Endothelial cell of umbilical vein (primary cell): ENCODE data around the gene KCNMB2. TPM values are rescaled to one million over a fixed set of nuclear protein-coding genes. Genes with fewer than 3 reads are reported as not detected.

Experiments
- BruUV-seq: library from RNA; stranded (reverse); fragments of 400-500 nt; replicated peaks from 2 replicates; lab custom pipeline; 2021; lab: Mats Ljungman, UMichigan
- CTCF ChIA-PET: fragments of 300-600, 350-600 bp; sonication (Branson Sonifier 250); formaldehyde crosslinking; loops from one replicate; lab custom pipeline; 2021; ENCODE audit warnings: antibody characterized with exemption, inconsistent platforms; lab: Charles Lee
- POLR2A ChIA-PET: fragments of 300-600, 350-600 bp; sonication (Branson Sonifier 250); formaldehyde crosslinking; loops from one replicate; lab custom pipeline; 2021; ENCODE audit warnings: antibody characterized with exemption, inconsistent platforms; lab: Charles Lee
- DNase-seq: peaks from one replicate; pipeline ENCODE4 v3.0.0-alpha.2; 2011; ENCODE audit warnings: low read depth, low spot score
- FAIRE-seq: peaks from 2 replicates; lab custom pipeline; 2011; peaks lifted over from hg19 to GRCh38; lab: Jason Lieb, UNC
- H2AFZ ChIP-seq: 2 replicates; pipeline ENCODE4 v1.6.0; 2012; ENCODE audit warnings: low read depth, low read length, control low read depth, inconsistent platforms
- H3K27ac ChIP-seq: 2 replicates; pipeline ENCODE4 v1.5.1; 2011; ENCODE audit warnings: low read depth, mild to moderate bottlenecking, control low read depth, low read length, moderate library complexity; ENCODE audit not compliant: insufficient read depth
- H3K27me3 ChIP-seq, 2 experiments: 2 replicates each; pipeline versions ENCODE4 v1.6.0 to v1.6.1; 2011; ENCODE audit warnings: low read length in 2 of 2, mixed read lengths in 1 of 2; ENCODE audit not compliant: control insufficient read depth in 2 of 2, insufficient read depth in 2 of 2
- H3K36me3 ChIP-seq, 2 experiments: 2 replicates in 1 of 2; 3 replicates in 1 of 2; pipeline ENCODE4 v1.5.1; 2011; ENCODE audit warnings: low read length in 2 of 2, mild to moderate bottlenecking in 1 of 2, moderate library complexity in 1 of 2; ENCODE audit not compliant: control insufficient read depth in 2 of 2, insufficient read depth in 2 of 2; ENCODE audit errors: extremely low read depth in 1 of 2
- H3K4me1 ChIP-seq: 3 replicates; pipeline ENCODE4 v1.5.1; 2011; ENCODE audit warnings: mild to moderate bottlenecking, low read length; ENCODE audit not compliant: control insufficient read depth, insufficient read depth; ENCODE audit errors: extremely low read depth
- H3K4me2 ChIP-seq: 2 replicates; pipeline ENCODE4 v1.6.1; 2011; ENCODE audit warnings: low read length, control low read depth, mixed read lengths; ENCODE audit not compliant: insufficient read depth
- H3K4me3 ChIP-seq, 3 experiments: fragments of 200-600 bp in 1 of 3; sonication (generic), shearing (Covaris generic) in 1 of 3; replicated peaks in 1 of 3; 2 replicates each; pipeline ENCODE4 v1.5.1; 2011 to 2016; ENCODE audit warnings: control low read depth in 3 of 3, low read length in 3 of 3, mild to moderate bottlenecking in 2 of 3, inconsistent platforms in 1 of 3, low read depth in 1 of 3, moderate library complexity in 1 of 3; ENCODE audit not compliant: insufficient read depth in 1 of 3
- H3K79me2 ChIP-seq: 2 replicates; pipeline ENCODE4 v1.6.0; 2012; ENCODE audit warnings: low read length, inconsistent platforms; ENCODE audit not compliant: control insufficient read depth, insufficient read depth
- H3K9ac ChIP-seq: replicated peaks from 2 replicates; pipeline ENCODE3; 2011; ENCODE audit warnings: low read length, control low read depth; ENCODE audit not compliant: insufficient read depth; ENCODE audit errors: extremely low read depth
- H3K9me1 ChIP-seq: replicated peaks from 3 replicates; pipeline ENCODE4 v1.6.0; 2011; ENCODE audit warnings: mild to moderate bottlenecking, low read length; ENCODE audit not compliant: control insufficient read depth, insufficient read depth; ENCODE audit errors: extremely low read depth
- H3K9me3 ChIP-seq: replicated peaks from 2 replicates; pipeline ENCODE4 v1.5.1; 2012; ENCODE audit warnings: low read length, inconsistent platforms; ENCODE audit not compliant: control insufficient read depth, insufficient read depth
- H4K20me1 ChIP-seq: replicated peaks from 2 replicates; pipeline ENCODE3; 2011; ENCODE audit warnings: mild to moderate bottlenecking, low read length; ENCODE audit not compliant: control insufficient read depth, insufficient read depth; ENCODE audit errors: extremely low read depth
- FOS ChIP-seq: IDR thresholded peaks from 2 replicates; pipeline ENCODE4 v1.6.1; 2011; ENCODE audit warnings: mild to moderate bottlenecking, low read length, moderate library complexity, borderline replicate concordance; ENCODE audit not compliant: insufficient read depth
- GATA2 ChIP-seq: IDR thresholded peaks from 2 replicates; pipeline ENCODE4 v1.7.0; 2011; ENCODE audit warnings: low read depth, mild to moderate bottlenecking, moderate library complexity, mixed read lengths, low read length; ENCODE audit not compliant: insufficient read length, insufficient read depth
- JUN ChIP-seq: IDR thresholded peaks from 2 replicates; pipeline ENCODE4 v1.6.1; 2011; ENCODE audit warnings: borderline replicate concordance, low read depth; ENCODE audit not compliant: insufficient read length, insufficient read depth
- MYC ChIP-seq: IDR thresholded peaks from one replicate; pipeline ENCODE4 v1.6.1; 2011; ENCODE audit warnings: mild to moderate bottlenecking, low read depth, low read length
- POLR2AphosphoS5 ChIP-seq: IDR thresholded peaks from 2 replicates; pipeline ENCODE4 v1.6.1; 2012; ENCODE audit warnings: low read depth, mild to moderate bottlenecking, control low read depth, low read length, moderate library complexity; ENCODE audit not compliant: insufficient read depth
- dilution Hi-C: fragments of 300-500 bp; cut with MboI; formaldehyde crosslinking; loops from one replicate; pipeline ENCODE4 v1.15.0; 2019; ENCODE audit warnings: low sequenced_read_pairs; ENCODE audit not compliant: extremely low pct_ligation_motif_present
- intact Hi-C: fragments of 100-400 bp; cut with micrococcal nuclease; formaldehyde crosslinking; loops from one replicate; pipeline ENCODE4 v1.10.0; 2022
- polyA plus RNA-seq, 4 experiments: library from polyadenylated mRNA; depleted of rRNA in 3 of 4; stranded (reverse) in 3 of 4; unstranded in 1 of 4; fragments of >200 nt; gene quantifications; 2 replicates each; pipeline versions ENCODE4 v1.2.1 to v1.2.3, GENCODE V29; 2011 to 2012; ENCODE audit warnings: missing spikeins in 1 of 4
- total RNA-seq: library from RNA; stranded (reverse); gene quantifications from 2 replicates; pipeline ENCODE4 v1.2.3, GENCODE V29; 2021
- TF ChIP-seq, protein P1 (sequence below): IDR thresholded peaks from 2 replicates; pipeline ENCODE4 v1.6.1; 2011; ENCODE audit not compliant: insufficient read depth, insufficient read length

The KCNMB2 gene
- total and polyA plus RNA-seq, 2 donors (not counting 3 experiments of a cell fraction or from before 2014, with no cell fraction given): not detected

DNA sequence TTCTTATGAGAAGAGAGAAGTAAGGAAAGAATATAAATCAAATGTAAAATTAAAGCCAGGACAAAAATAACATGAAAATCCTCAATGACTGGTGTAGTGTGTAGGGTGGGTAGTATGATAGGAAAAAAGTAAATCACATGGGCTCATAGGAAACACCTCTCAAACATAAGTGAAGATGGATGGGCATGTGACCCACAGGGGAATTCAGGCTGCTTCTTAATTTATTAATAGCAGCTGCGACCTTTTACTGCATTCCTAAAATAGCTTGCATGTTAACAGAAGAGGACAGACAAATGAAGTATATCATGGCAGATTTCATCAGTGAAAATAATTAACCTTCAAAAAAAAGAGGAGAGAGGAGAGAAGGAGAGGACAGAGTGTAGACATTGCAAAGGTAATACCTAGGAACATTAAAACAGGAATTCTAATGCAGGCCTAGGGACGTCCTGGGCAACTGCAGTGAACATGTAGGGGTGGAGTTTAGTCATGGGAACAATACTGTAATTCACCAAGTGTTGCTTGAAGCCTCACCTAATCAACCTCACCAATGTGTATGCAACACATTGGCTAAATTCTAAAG, 132.9 kb downstream of the KCNMB2 start:
- H3K4me2 ChIP-seq: no peak overlapping the region
- no peak overlapping the region for H2AFZ ChIP-seq
- CTCF ChIA-PET: interaction anchor here (1.3 kb wide), 1 partner anchor 22 kb away, joined by 3 read pairs; no protein-coding TSS in a partner anchor
- no peaks in the 10 kb centered on the region for H3K4me1 ChIP-seq
- no peaks in the 10 kb centered on the region for H3K36me3 ChIP-seq
- TF ChIP-seq JUN: no peak
- TF ChIP-seq, protein P1, sequence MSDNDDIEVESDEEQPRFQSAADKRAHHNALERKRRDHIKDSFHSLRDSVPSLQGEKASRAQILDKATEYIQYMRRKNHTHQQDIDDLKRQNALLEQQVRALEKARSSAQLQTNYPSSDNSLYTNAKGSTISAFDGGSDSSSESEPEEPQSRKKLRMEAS: no peak
- no peak for TF ChIP-seq FOS
- H3K27ac ChIP-seq: no peak overlapping the region
- no peak overlapping the region for H3K9ac ChIP-seq
- FAIRE-seq (no peak), DNase-seq (no peak)
- no peak overlapping the region for H3K4me3 ChIP-seq
- H4K20me1 ChIP-seq: no peaks in the 10 kb centered on the region
- no TSS peak for BruUV-seq
- POLR2A ChIA-PET: no interaction called here
- no peaks in the 10 kb centered on the region for H3K79me2 ChIP-seq
- dilution Hi-C loops (no loop called here), intact Hi-C loops (no loop called here)
- H3K27me3 ChIP-seq: no peaks in the 10 kb centered on the region
- H3K9me3 ChIP-seq: no peaks in the 10 kb centered on the region
- no peaks in the 10 kb centered on the region for H3K9me1 ChIP-seq

DNA sequence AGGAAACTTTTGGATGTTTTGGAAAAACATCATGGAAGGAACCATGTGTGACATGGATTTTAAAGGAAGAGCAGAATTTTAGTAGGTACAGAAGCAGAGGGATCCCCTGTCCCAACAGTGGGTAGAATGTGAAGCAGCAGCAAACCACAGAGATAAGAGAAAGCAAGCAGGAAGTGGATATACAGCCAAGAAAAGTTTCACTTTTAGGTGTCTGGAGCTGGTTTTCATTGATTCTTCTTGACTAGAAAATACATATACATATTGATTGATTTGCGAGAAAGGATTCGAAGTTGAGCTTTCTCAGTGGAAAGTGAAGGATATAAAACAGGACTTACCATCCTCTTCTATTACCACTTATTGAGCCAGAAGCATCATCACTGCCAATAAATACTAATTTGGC, 133.5 kb downstream of the KCNMB2 start:
- H3K27ac ChIP-seq: no peak overlapping the region
- no peaks in the 10 kb centered on the region for H3K4me1 ChIP-seq
- no peak overlapping the region for H3K4me3 ChIP-seq
- DNase-seq (no peak), FAIRE-seq (no peak)
- H3K9me3 ChIP-seq: no peaks in the 10 kb centered on the region
- TF ChIP-seq MYC: no peak
- no peak for TF ChIP-seq POLR2AphosphoS5
- no peak for TF ChIP-seq GATA2
- no peak for TF ChIP-seq JUN
- no peaks in the 10 kb centered on the region for H3K27me3 ChIP-seq
- H3K79me2 ChIP-seq: no peaks in the 10 kb centered on the region
- intact Hi-C loops: no loop called here
- H4K20me1 ChIP-seq: no peaks in the 10 kb centered on the region
- no peak overlapping the region for H2AFZ ChIP-seq
- H3K9ac ChIP-seq: no peak overlapping the region
- H3K9me1 ChIP-seq: no peaks in the 10 kb centered on the region
- dilution Hi-C loops: no loop called here
- no TSS peak for BruUV-seq
- H3K36me3 ChIP-seq: no peaks in the 10 kb centered on the region
- CTCF ChIA-PET: no interaction called here
- H3K4me2 ChIP-seq: no peak overlapping the region
- POLR2A ChIA-PET: no interaction called here
